HG03565 (cell line): ENCODE results near the gene AATK.

Source experiments
- ATAC-seq: cut with Tn5 transposase; IDR thresholded peaks from one replicate; pipeline ENCODE4 v1.9.1; 2021; ENCODE audit warnings: mild to moderate bottlenecking, moderate library complexity; ENCODE audit not compliant: unreplicated experiment

Gene AATK

DNA sequence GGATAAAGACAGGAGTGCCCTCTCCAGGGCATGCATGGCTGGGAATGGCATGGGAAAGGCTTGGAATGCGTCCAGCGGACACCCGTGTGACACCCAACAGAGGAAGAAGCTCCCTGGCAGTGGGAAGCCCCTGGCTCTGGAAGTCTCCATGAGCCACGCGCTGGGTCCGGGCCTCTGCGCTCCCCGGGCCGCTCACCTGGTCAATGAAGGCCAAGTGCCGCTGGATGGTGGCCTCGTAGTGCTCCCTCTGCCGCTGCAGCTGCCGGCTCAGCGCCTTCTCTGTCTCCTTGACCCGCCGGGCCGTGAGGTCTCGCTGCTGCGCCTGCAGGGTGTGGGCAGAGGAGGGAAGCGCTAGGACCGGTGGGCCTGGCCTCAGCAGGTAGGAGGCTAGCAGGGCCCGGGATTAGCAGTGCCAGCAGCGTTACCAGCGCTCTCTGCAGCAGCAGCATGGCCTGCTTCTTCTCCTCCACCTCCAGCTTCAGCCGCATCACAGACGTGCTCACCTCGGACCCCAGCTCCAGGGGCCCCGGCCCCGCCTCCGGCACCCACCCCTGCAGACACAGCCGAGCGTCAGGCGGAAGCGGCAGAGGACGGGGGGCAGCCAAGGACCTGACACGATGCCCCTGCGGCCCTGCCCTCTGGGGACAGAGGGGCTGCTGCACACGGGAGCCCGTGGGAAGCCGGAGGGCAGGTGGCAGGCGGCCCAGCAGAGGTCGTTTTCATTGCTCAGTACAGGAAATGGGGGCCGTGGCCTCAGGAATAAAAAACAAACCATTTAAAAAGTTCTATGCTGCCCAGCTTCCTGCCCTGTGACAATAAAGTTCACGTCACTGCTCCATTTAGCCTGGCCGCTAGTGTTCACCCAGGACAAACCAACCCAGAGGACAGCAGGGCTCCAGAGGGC lies 30.7 kb upstream of the AATK start:
- no peak for ATAC-seq

- ATAC-seq: no peak
Measured at GRCh38 chr17:81195941-81196495, 30.0 kb upstream of the AATK start.

DNA sequence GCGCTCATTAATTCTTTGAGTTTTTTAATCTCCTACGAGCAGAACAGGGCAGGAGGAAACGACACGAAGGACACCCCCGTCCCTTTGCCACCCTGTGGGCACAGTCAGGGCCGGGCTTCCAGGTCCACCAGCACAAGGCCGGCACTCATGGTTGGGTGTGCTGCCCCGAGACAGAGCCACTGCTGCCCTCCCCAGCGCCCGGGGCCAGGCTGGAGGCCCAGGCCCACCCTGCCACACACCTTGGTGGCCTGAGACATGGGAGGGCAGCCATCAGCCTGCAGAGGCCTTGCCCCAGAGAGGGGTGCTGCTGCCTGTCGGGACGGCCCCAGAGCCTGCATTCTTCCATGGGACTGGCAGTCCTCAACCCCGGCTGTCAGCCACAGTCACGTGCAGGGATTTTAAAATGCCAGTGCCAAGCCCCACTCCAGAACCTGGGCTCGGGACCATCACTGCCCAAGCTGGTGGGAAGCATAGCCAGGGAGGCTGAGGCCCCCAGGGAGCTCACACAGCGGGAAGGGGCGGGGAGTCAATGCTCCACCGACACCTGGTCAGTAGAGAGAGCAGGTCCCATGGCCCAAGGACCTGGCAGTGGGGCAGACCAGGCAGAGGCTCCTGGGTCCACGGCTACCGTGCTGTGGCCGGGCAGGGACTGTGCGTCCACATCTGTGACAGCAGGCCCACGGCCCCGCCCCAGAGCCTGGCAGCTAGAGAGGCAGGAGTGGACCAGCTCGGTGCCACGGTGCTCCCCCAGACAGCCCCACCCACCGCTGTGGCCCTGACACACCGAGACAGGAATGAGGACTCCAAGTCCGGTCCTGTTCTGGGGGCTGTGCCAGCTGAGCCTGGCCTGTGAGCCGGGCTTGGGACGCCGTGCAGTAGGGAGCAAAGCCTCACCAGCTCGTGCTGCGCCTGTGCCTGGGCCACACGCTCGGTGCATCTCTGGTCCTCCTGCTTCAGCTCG lies 29.2 kb upstream of the AATK start:
- ATAC-seq: no peak

- no peak for ATAC-seq
Measured at GRCh38 chr17:81194225-81194760, 28.3 kb upstream of the AATK start.

GRCh38 chr17:81193470-81194224 lies 27.6 kb upstream of the AATK start:
- no peak for ATAC-seq

DNA sequence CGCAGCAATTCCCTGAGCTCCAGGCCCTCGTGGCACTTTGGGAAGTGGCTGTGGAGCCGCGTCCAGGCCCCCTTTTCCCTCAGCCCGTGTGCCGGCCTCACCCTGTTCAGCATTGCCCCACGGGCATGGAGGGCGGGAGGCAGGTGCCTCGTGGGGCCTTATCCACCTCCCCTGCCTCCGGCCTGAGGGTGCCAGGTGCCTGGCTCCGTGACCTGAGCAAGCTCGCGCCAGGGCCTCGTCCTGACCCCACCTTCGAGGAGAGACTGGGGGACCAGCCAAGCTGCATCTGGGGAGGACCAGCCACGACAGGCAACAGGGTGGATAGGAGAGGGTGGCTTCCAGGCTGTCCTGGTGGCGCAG lies 27.0 kb upstream of the AATK start:
- ATAC-seq: no peak

DNA sequence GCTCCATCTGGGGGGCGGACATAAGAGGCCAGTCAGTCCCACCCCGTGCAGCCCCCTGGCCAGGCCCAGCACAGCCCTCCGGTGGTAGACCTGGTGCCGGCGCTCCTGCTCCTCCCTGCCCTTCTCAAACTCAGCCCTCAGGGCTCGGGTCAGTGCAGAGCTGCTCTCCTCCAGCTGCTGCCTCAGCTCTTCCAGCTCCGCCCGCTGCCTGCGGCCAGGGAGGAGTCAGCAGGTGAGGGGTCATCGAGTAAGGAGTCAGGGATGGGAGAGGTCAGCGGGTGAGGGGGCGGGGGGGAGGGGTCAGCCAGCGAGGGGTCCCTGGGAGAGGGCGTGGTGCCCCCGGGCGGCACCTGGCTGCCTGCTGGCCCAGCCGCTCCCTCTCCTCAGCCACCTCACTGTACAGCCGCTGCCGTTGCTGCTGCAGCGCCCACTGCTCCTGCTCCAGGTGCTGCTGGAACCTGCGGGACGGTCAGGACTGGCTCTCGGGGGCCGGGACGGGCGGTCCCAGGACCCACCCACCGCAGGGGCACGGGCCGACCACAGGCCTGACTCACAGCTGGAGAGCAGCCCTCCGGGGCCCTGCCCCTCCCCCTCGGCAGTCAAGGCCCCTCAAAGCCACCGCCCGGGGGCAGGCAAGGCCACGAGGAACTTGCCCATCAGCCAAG lies 26.5 kb upstream of the AATK start:
- no peak for ATAC-seq

DNA sequence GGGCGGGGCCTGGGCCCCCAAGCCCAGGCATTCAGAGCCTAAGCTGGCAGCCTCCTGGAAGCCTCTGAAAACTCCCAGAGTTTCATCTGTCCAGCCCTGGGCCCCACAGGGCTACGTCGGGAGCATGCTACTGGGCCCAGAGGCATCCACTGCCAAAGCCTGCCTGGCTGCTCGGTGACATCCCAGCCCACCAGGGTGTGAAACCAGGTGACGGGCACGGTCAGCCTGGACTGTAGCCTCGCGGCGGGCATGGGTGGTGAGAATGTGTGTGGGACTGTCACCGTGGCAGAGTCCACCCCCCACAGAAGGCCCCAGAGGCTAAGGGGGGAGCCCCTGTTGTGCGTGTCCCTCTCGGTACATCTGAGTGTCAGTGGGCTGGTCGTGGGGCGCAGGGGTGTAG lies 25.6 kb upstream of the AATK start:
- ATAC-seq: no peak

- ATAC-seq: no peak
Measured at GRCh38 chr17:81191116-81191515, 25.1 kb upstream of the AATK start.

- ATAC-seq: no peak
Measured at GRCh38 chr17:81190591-81190990, 24.6 kb upstream of the AATK start.

GRCh38 chr17:81189670-81190530 lies 23.9 kb upstream of the AATK start:
- no peak for ATAC-seq

- no peak for ATAC-seq
Measured at GRCh38 chr17:81189016-81189415, 23.0 kb upstream of the AATK start.

DNA sequence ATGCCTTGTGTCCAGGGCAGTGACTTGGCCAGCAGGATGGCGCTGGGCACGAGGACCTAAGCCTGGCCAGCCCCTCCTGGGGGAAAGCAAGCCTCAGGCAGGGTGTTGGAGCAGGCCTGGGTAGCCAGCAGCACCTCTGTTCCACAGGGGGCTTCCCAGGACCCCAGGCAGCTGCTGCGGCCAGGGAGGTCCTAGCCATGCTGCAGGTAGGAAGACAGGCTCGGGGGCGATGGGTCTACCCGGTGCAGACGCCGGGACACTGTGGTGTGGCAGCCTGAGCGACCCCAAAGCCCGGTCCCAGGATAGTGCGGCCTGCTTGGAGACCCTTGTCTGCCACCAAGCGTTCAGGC lies 22.4 kb upstream of the AATK start:
- no peak for ATAC-seq

GRCh38 chr17:81187586-81188490 lies 21.8 kb upstream of the AATK start:
- no peak for ATAC-seq

DNA sequence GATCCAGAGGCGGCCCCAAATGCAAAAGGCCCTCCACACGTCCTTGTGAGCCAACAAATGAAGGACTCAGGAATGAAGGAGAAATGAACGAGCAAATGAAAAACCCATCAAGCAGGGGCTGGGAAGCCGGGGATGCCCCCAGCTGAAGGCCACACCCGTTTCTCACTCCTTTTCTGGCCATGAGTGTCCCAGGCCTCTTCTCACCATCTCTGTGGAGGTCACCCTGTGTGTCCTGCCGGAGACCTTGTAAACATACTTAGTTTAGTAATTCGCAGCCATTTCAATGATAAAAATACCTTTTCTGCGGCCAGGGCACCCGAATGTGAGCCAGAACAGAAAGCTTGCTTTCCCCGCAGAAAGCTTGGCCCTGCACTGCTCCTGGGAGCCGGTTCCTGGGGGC lies 21.1 kb upstream of the AATK start:
- no peak for ATAC-seq

GRCh38 chr17:81186203-81186602 lies 20.2 kb upstream of the AATK start:
- ATAC-seq: no peak

DNA sequence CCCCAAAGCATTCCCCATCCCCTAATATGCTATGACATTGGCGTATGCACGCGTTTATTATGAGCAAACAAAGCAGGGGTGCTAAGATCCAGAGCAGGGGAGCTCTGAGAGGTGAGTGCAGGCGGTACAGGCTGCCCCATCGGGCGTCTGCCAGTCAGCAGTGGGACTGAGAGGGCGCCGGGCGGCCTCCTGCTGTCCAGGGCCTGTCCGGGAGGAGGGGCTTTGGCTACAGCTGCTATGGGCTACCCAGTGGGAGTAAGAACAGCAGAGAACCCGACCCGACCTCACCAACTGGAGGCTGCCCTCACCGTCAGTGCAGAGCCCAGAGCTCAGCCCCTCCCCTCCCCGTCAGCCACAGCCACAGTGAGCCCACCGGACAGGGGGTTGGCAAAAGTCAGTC lies 18.5 kb upstream of the AATK start:
- no peak for ATAC-seq

DNA sequence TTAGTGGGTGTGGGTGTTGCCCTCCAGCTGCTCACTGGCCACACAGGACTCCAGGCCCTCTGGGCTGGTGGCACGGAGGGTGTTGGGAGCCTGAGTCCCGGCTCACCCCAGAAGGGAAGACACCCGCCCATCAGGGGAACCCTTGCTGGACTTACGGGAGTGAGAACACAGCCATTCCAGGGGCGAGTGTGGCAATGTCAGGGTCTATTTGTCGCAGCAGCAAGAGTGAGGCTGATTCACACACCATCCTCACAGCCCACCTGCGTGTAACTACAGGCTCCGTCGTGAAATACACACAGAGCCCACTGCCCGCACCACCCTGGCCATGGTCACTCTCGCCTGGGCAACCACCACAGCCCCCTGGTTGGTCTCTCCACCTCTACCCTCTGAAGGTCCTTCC lies 17.8 kb upstream of the AATK start:
- no peak for ATAC-seq
